Keratinocyte (primary cell): ENCODE data around the gene TUT1. TPM values are rescaled to one million over a fixed set of nuclear protein-coding genes. Genes with fewer than 3 reads are reported as not detected.

Experiments
- DNase-seq: peaks from one replicate; pipeline ENCODE4 v3.0.0-alpha.2; 2011; ENCODE audit warnings: low read depth, missing footprints, low spot score
- FAIRE-seq: peaks from 2 replicates; lab custom pipeline; 2011; peaks lifted over from hg19 to GRCh38; lab: Jason Lieb, UNC
- H2AFZ ChIP-seq: 2 replicates; pipeline ENCODE4 v1.6.0; 2012; ENCODE audit warnings: low read length, control low read depth, inconsistent platforms; ENCODE audit not compliant: control insufficient read depth
- H3K27ac ChIP-seq: 2 replicates; pipeline ENCODE4 v1.5.1; 2011; ENCODE audit warnings: low read length; ENCODE audit not compliant: control insufficient read depth, insufficient read depth
- H3K27me3 ChIP-seq: 3 replicates; pipeline ENCODE4 v1.6.0; 2011; ENCODE audit warnings: low read length; ENCODE audit not compliant: control insufficient read depth, insufficient read depth; ENCODE audit errors: extremely low read depth
- H3K36me3 ChIP-seq, 2 experiments: 2 replicates in 1 of 2; 3 replicates in 1 of 2; pipeline ENCODE4 v1.5.1; 2011; ENCODE audit warnings: low read length in 2 of 2, mild to moderate bottlenecking in 1 of 2; ENCODE audit not compliant: control insufficient read depth in 2 of 2, insufficient read depth in 2 of 2; ENCODE audit errors: extremely low read depth in 1 of 2
- H3K4me1 ChIP-seq: 3 replicates; pipeline ENCODE4 v1.5.1; 2011; ENCODE audit warnings: low read length; ENCODE audit not compliant: control insufficient read depth, insufficient read depth; ENCODE audit errors: extremely low read depth
- H3K4me2 ChIP-seq: 3 replicates; pipeline ENCODE4 v1.6.0; 2011; ENCODE audit warnings: low read depth, low read length; ENCODE audit not compliant: control insufficient read depth, insufficient read depth; ENCODE audit errors: extremely low read depth
- H3K4me3 ChIP-seq, 3 experiments: fragments of 200-600 bp in 1 of 3; sonication (generic) in 1 of 3; 2 replicates in 2 of 3; 3 replicates in 1 of 3; pipeline ENCODE4 v1.5.1; 2011 to 2016; ENCODE audit warnings: low read length in 3 of 3, mild to moderate bottlenecking in 3 of 3, control low read depth in 2 of 3, inconsistent platforms in 1 of 3, low read depth in 1 of 3, mixed read lengths in 1 of 3, mixed run types in 1 of 3, moderate library complexity in 1 of 3; ENCODE audit not compliant: control insufficient read depth in 2 of 3, insufficient read depth in 2 of 3; ENCODE audit errors: extremely low read depth in 1 of 3
- H3K79me2 ChIP-seq: 2 replicates; pipeline ENCODE4 v1.6.0; 2012; ENCODE audit warnings: low read length; ENCODE audit not compliant: control insufficient read depth, insufficient read depth
- H3K9ac ChIP-seq: 3 replicates; pipeline ENCODE4 v1.6.0; 2011; ENCODE audit warnings: low read length; ENCODE audit not compliant: control insufficient read depth, insufficient read depth; ENCODE audit errors: extremely low read depth
- H3K9me1 ChIP-seq: 3 replicates; pipeline ENCODE4 v1.6.0; 2011; ENCODE audit warnings: low read length; ENCODE audit not compliant: control insufficient read depth, insufficient read depth; ENCODE audit errors: extremely low read depth
- H3K9me3 ChIP-seq: 2 replicates; pipeline ENCODE4 v1.5.1; 2012; ENCODE audit warnings: low read depth, low read length; ENCODE audit not compliant: control insufficient read depth
- H4K20me1 ChIP-seq: 3 replicates; pipeline ENCODE4 v1.6.0; 2011; ENCODE audit warnings: low read length; ENCODE audit not compliant: control insufficient read depth, insufficient read depth; ENCODE audit errors: extremely low read depth
- CTCF ChIP-seq, 3 experiments: IDR thresholded peaks in 1 of 3; conservative IDR thresholded peaks in 1 of 3; optimal IDR thresholded peaks in 1 of 3; 2 replicates in 2 of 3; 3 replicates in 1 of 3; pipeline versions ENCODE3 to v1.5.1; 2011; ENCODE audit warnings: low read length in 3 of 3, mild to moderate bottlenecking in 3 of 3, moderate library complexity in 2 of 3, control low read depth in 1 of 3, inconsistent platforms in 1 of 3; ENCODE audit not compliant: insufficient read depth in 2 of 3; ENCODE audit errors: extremely low read depth in 1 of 3
- EZH2 ChIP-seq: IDR thresholded peaks from one replicate; pipeline ENCODE4 v1.6.1; 2012; ENCODE audit warnings: inconsistent platforms, mild to moderate bottlenecking, low read length, moderate library complexity
- dilution Hi-C: fragments of 300-500 bp; cut with MboI; formaldehyde crosslinking; loops from one replicate; pipeline ENCODE4 v1.7.0; 2020; ENCODE audit warnings: low sequenced_read_pairs; ENCODE audit not compliant: extremely low pct_ligation_motif_present
- polyA plus RNA-seq, 5 experiments: library from polyadenylated mRNA; depleted of rRNA in 3 of 5; stranded (reverse) in 3 of 5; stranded (forward) in 1 of 5; unstranded in 1 of 5; fragments of >200 nt; gene quantifications; 1 replicate in 1 of 5; 2 replicates in 3 of 5; 3 replicates in 1 of 5; pipeline versions ENCODE4 v1.2.1 to v1.2.3, GENCODE V29; 2011 to 2012; ENCODE audit warnings: missing spikeins in 2 of 5, low read depth in 1 of 5, low replicate concordance in 1 of 5

TUT1 gene
- polyA plus RNA-seq, 1 donor (not counting 4 experiments of a cell fraction or from before 2014, with no cell fraction given) = 10.5 TPM

- no peaks in the 10 kb centered on the region for H3K9me3 ChIP-seq
- no peak overlapping the region for H3K9ac ChIP-seq
- peaks cover 81% of the 10 kb centered on the region for H4K20me1 ChIP-seq
- no peak overlapping the region for H2AFZ ChIP-seq
- H3K4me3 ChIP-seq = no peak overlapping the region
- peaks cover 35% of the 10 kb centered on the region for H3K4me1 ChIP-seq
- DNase-seq (no peak), FAIRE-seq (no peak)
- no peak overlapping the region for H3K4me2 ChIP-seq
- peaks cover 10% of the 10 kb centered on the region for H3K9me1 ChIP-seq
- H3K27me3 ChIP-seq = no peaks in the 10 kb centered on the region
- H3K27ac ChIP-seq = no peak overlapping the region
- peaks cover 95% of the 10 kb centered on the region for H3K79me2 ChIP-seq
- no peak for TF ChIP-seq CTCF (optimal IDR thresholded peaks at IDR 0.05 in 1 of 3, IDR thresholded peaks at IDR 0.05 in 1 of 3, conservative IDR thresholded peaks at IDR 0.05 in 1 of 3; ENCODE audit: extremely low read depth in 1 of 3, insufficient read depth in 2 of 3, low read length in 3 of 3)
- no peak for TF ChIP-seq EZH2
- dilution Hi-C loops = no loop called here
- peaks cover 60 to 61% of the 10 kb centered on the region in 2 experiments for H3K36me3 ChIP-seq
These were observed 54.9 kb downstream of the TUT1 start for GRCh38 chr11:62536301-62536957.

GRCh38 chr11:62535802-62536201, 55.5 kb downstream of the TUT1 start:
- DNase-seq (no peak), FAIRE-seq (no peak)
- H3K4me3 ChIP-seq = no peak overlapping the region
- H3K36me3 ChIP-seq = peaks cover 63% of the 10 kb centered on the region in 2 experiments
- H3K79me2 ChIP-seq = peaks cover 95% of the 10 kb centered on the region
- H3K4me2 ChIP-seq = no peak overlapping the region
- H3K27me3 ChIP-seq = no peaks in the 10 kb centered on the region
- H3K9me3 ChIP-seq = no peaks in the 10 kb centered on the region
- dilution Hi-C loops = no loop called here
- peaks cover 80% of the 10 kb centered on the region for H4K20me1 ChIP-seq
- no peak overlapping the region for H3K9ac ChIP-seq
- H3K9me1 ChIP-seq = peaks cover 6% of the 10 kb centered on the region
- H3K4me1 ChIP-seq = peaks cover 29% of the 10 kb centered on the region
- no peak for TF ChIP-seq EZH2
- no peak for TF ChIP-seq CTCF (optimal IDR thresholded peaks at IDR 0.05 in 1 of 3, IDR thresholded peaks at IDR 0.05 in 1 of 3, conservative IDR thresholded peaks at IDR 0.05 in 1 of 3; ENCODE audit: extremely low read depth in 1 of 3, insufficient read depth in 2 of 3, low read length in 3 of 3)
- H2AFZ ChIP-seq = no peak overlapping the region
- H3K27ac ChIP-seq = no peak overlapping the region
